Neutrophil (primary cell): ENCODE measurements around the gene MARCHF3.

ENCODE experiments used
- H3K27ac ChIP-seq: fragments of 200-600 bp; sonication (generic); 2 replicates; pipeline ENCODE4 v1.5.1; 2016; ENCODE audit warnings: mild to moderate bottlenecking, moderate library complexity
- H3K27me3 ChIP-seq: fragments of 200-600 bp; sonication (generic); 2 replicates; pipeline ENCODE4 v1.6.0; 2016; ENCODE audit warnings: mild to moderate bottlenecking
- H3K36me3 ChIP-seq: fragments of 200-600 bp; sonication (generic); 2 replicates; pipeline ENCODE4 v1.5.1; 2017
- H3K4me1 ChIP-seq, 2 experiments: fragments of 200-600 bp in 1 of 2; sonication (generic) in 1 of 2; 1 replicate in 1 of 2; 2 replicates in 1 of 2; pipeline versions ENCODE4 v1.5.1 to v1.6.1; 2013 to 2016; ENCODE audit warnings: low read depth in 1 of 2, low read length in 1 of 2, mild to moderate bottlenecking in 1 of 2, moderate library complexity in 1 of 2; ENCODE audit not compliant: control insufficient read depth in 1 of 2, insufficient read depth in 1 of 2
- H3K4me3 ChIP-seq, 2 experiments: fragments of 200-600 bp in 1 of 2; sonication (generic) in 1 of 2; 1 replicate in 1 of 2; 2 replicates in 1 of 2; pipeline ENCODE4 v1.5.1; 2013 to 2016; ENCODE audit warnings: low read depth in 1 of 2, low read length in 1 of 2, mild to moderate bottlenecking in 1 of 2, moderate library complexity in 1 of 2
- H3K9me3 ChIP-seq: fragments of 200-600 bp; sonication (generic); 2 replicates; pipeline ENCODE4 v1.5.1; 2016
- TF ChIP-seq, protein P1 (sequence below): fragments of 200-600 bp; sonication (generic); IDR thresholded peaks from 2 replicates; pipeline ENCODE4 v1.5.1; 2016; ENCODE audit warnings: antibody characterized with exemption

MARCHF3 gene

DNA sequence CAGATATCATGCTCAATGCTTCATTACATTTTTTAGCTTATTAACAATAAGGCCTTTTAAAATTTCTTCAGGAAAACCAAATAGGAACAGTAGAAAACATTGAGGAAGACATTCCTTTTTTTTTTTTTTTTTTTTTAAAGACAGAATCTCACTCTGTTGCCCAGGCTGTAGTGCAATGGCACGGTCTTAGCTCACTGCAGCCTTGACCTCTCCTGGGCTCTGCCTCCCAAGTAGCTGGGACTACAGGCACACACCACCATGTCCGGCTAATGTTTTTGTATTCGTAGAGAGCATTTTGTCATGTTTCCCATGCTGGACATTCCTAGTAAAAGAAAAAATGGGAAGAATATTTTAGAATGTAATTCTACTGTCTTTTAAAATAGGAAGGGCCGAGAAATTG, 193.1 kb downstream of the MARCHF3 start:
- peaks cover 65% of the 10 kb centered on the region for H3K36me3 ChIP-seq
- TF ChIP-seq, protein P1, sequence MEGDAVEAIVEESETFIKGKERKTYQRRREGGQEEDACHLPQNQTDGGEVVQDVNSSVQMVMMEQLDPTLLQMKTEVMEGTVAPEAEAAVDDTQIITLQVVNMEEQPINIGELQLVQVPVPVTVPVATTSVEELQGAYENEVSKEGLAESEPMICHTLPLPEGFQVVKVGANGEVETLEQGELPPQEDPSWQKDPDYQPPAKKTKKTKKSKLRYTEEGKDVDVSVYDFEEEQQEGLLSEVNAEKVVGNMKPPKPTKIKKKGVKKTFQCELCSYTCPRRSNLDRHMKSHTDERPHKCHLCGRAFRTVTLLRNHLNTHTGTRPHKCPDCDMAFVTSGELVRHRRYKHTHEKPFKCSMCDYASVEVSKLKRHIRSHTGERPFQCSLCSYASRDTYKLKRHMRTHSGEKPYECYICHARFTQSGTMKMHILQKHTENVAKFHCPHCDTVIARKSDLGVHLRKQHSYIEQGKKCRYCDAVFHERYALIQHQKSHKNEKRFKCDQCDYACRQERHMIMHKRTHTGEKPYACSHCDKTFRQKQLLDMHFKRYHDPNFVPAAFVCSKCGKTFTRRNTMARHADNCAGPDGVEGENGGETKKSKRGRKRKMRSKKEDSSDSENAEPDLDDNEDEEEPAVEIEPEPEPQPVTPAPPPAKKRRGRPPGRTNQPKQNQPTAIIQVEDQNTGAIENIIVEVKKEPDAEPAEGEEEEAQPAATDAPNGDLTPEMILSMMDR = no peak

DNA sequence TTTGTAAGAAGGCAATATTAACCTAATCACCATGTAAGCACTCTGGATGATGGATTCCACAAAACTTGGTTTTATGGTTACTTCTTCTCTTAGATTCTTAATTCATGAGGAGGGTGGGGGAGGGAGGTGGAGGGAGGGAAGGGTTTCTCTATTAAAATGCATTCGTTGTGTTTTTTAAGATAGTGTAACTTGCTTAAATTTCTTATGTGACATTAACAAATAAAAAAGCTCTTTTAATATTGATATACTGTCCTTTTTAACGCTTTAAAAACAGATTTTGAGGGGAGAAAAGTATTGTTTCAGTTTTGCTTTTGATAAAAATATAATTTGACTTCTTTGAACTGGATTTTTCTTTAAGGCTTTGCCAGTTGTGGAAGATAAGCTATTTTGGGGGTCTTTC, 193.6 kb downstream of the MARCHF3 start:
- no peak overlapping the region for H3K27ac ChIP-seq
- H3K36me3 ChIP-seq = peaks cover 70% of the 10 kb centered on the region
- H3K4me3 ChIP-seq = no peak overlapping the region
- no peaks in the 10 kb centered on the region for H3K9me3 ChIP-seq
- H3K27me3 ChIP-seq = no peaks in the 10 kb centered on the region
- TF ChIP-seq, protein P1 = no peak
- no peaks in the 10 kb centered on the region for H3K4me1 ChIP-seq

More for the DNA sequence above, 193.1 kb downstream of the MARCHF3 start:
- no peaks in the 10 kb centered on the region for H3K9me3 ChIP-seq
- no peak overlapping the region for H3K4me3 ChIP-seq
- H3K27me3 ChIP-seq = no peaks in the 10 kb centered on the region
- H3K27ac ChIP-seq = peak overlapping the region; percentile 13
- no peaks in the 10 kb centered on the region for H3K4me1 ChIP-seq

DNA sequence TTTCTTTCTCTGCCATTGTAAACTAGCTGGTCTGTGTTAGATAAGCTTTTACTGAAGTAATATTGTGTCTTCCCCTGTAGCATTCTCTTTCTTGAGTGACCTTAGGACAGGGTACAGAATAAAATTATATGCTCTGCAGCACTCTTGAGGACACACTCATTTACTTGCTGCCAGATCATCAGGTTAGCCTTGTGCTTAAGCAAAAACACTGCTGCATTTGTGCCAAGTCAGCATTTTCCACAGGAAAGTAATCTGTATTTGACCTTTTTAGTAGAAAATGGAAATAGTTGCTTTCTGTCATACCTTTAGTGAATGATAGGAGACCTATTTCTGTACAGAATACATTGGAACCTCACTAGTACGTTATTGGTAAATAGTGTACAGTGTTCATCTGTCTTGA, 199.2 kb downstream of the MARCHF3 start:
- Histone ChIP-seq H3K27me3 (no peaks in the 10 kb centered on the region), H3K27ac (no peak overlapping the region), H3K36me3 (peaks cover 99% of the 10 kb centered on the region), H3K9me3 (no peaks in the 10 kb centered on the region), H3K4me1 (no peaks in the 10 kb centered on the region), H3K4me3 (no peak overlapping the region)
- TF ChIP-seq, protein P1 = no peak

DNA sequence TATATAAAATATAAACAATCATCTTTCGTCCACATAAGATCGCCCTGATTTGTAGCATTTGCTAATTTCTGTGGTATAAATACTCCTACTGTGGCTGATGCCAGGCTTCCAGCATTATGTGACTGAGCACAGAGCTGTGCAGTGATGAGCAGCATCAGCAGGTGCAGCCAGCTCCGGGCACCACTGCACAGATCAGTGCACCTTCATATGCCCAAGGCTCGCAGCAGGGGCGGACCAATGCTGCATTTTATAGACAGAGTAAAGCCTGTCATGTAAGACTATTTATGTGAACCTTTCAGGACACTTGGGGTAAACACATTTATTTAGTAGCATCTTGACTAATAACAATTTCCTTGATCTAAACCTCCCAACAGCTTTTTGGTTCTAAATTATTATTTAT, 200.3 kb downstream of the MARCHF3 start:
- Histone ChIP-seq H3K27ac (no peak overlapping the region), H3K27me3 (no peaks in the 10 kb centered on the region), H3K36me3 (peaks cover 99% of the 10 kb centered on the region), H3K4me1 (no peaks in the 10 kb centered on the region), H3K9me3 (no peaks in the 10 kb centered on the region), H3K4me3 (no peak overlapping the region)
- TF ChIP-seq, protein P1 = no peak

DNA sequence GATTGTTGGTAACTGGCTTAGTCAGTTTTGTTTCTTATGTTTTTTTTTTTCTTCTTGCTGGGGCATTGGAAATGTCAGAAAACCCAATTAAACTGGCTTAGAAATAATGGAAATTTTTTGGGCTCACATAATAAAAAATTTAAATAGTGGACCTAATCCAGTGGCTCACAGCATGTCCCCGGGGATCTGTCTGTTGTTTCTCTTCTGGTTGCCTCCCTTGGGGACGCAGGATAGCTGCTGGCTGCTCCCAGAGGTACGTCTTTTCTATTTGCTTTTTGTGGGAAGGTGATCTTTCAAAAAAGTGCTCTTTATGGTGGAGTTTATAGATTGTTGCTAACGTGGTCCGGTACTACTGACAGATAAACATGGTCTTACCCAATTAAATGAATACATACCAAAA, 201.3 kb downstream of the MARCHF3 start:
- H3K4me1 ChIP-seq = no peaks in the 10 kb centered on the region
- H3K4me3 ChIP-seq = no peak overlapping the region
- no peaks in the 10 kb centered on the region for H3K27me3 ChIP-seq
- TF ChIP-seq, protein P1 = no peak
- H3K9me3 ChIP-seq = no peaks in the 10 kb centered on the region
- H3K36me3 ChIP-seq = peaks cover 99% of the 10 kb centered on the region
- H3K27ac ChIP-seq = no peak overlapping the region
